ENCODE results near the gene FAM156A. TPM values are rescaled to one million over a fixed set of nuclear protein-coding genes. Genes with fewer than 3 reads are reported as not detected.
"Not testable (repeated sequence)": the region's sequence is repeated elsewhere in the genome, so short reads cannot be mapped to it uniquely, and the experiment has no call there.

The FAM156A gene
- total and polyA plus RNA-seq, 5 donors: 8.2 to 17.9 (median 11.2) TPM

- H3K27me3 ChIP-seq (ENCODE audit: control insufficient read depth, insufficient read depth); H3K4me3 ChIP-seq (ENCODE audit: low read length); H3K9me3 ChIP-seq (ENCODE audit: control insufficient read depth, low read length); H3K4me1 ChIP-seq (ENCODE audit: control insufficient read depth, insufficient read depth, low read length); intact Hi-C loops (cut with DNase I): not testable (repeated sequence)
- 30% methylated on average over 7 of the region's 7 CpGs for WGBS
- DNase-seq: peak; percentile 64 to 84 (median 83)
- peak overlapping the region; percentile 20 for H3K27ac ChIP-seq (ENCODE audit: low read length)
- peak; percentile 85 to 89 for ATAC-seq
These were observed 31.8 kb upstream of the FAM156A start for GRCh38 chrX:52990011-52990631.

GRCh38 chrX:52988985-52989917 is 30.9 kb upstream of the FAM156A start:
- peaks cover 4% of the 10 kb centered on the region for H3K4me1 ChIP-seq (ENCODE audit: control insufficient read depth, insufficient read depth, low read length)
- ATAC-seq (peak; percentile 48 to 58), DNase-seq (no peak)
- H3K9me3 ChIP-seq (ENCODE audit: control insufficient read depth, low read length): no peaks in the 10 kb centered on the region
- 78% methylated on average over 14 of the region's 14 CpGs for WGBS
- H3K4me3 ChIP-seq (ENCODE audit: low read length): no peak overlapping the region
- peak overlapping the region; percentile 6 for H3K27ac ChIP-seq (ENCODE audit: low read length)
- no peaks in the 10 kb centered on the region for H3K27me3 ChIP-seq (ENCODE audit: control insufficient read depth, insufficient read depth)
- intact Hi-C loops (cut with DNase I): no loop called here

- Histone ChIP-seq H3K4me3 (ENCODE audit: low read length) (peak overlapping the region; percentile 28), H3K4me1 (ENCODE audit: control insufficient read depth, insufficient read depth, low read length) (peaks cover 11% of the 10 kb centered on the region), H3K9me3 (ENCODE audit: control insufficient read depth, low read length) (no peaks in the 10 kb centered on the region), H3K27ac (ENCODE audit: low read length) (peak overlapping the region; percentile 89), H3K27me3 (ENCODE audit: control insufficient read depth, insufficient read depth) (no peaks in the 10 kb centered on the region)
- WGBS: 22% methylated on average over 5 of the region's 5 CpGs
- ATAC-seq (no peak), DNase-seq (no peak)
- intact Hi-C loops (cut with DNase I): no loop called here
These were observed 25.1 kb upstream of the FAM156A start for GRCh38 chrX:52983321-52984000.

GRCh38 chrX:52979993-52980392 is 21.7 kb upstream of the FAM156A start:
- ATAC-seq: peak in 1 of 2 donors; percentile 45
- 94% methylated on average over 4 of the region's 4 CpGs for WGBS
- Histone ChIP-seq H3K27ac (ENCODE audit: low read length) (peak overlapping the region; percentile 82), H3K4me3 (ENCODE audit: low read length) (no peak overlapping the region), H3K9me3 (ENCODE audit: control insufficient read depth, low read length) (no peaks in the 10 kb centered on the region), H3K27me3 (ENCODE audit: control insufficient read depth, insufficient read depth) (no peaks in the 10 kb centered on the region), H3K4me1 (ENCODE audit: control insufficient read depth, insufficient read depth, low read length) (peaks cover 11% of the 10 kb centered on the region)
- DNase-seq: no peak
- intact Hi-C loops (cut with DNase I): no loop called here

GRCh38 chrX:52979568-52979967 is 21.2 kb upstream of the FAM156A start:
- no peaks in the 10 kb centered on the region for H3K27me3 ChIP-seq (ENCODE audit: control insufficient read depth, insufficient read depth)
- H3K9me3 ChIP-seq (ENCODE audit: control insufficient read depth, low read length): no peaks in the 10 kb centered on the region
- WGBS: 43% methylated on average over 4 of the region's 4 CpGs
- ATAC-seq (peak; percentile 76 to 86), DNase-seq (peak in 1 of 3 donors; percentile 29)
- no peak overlapping the region for H3K4me3 ChIP-seq (ENCODE audit: low read length)
- peaks cover 11% of the 10 kb centered on the region for H3K4me1 ChIP-seq (ENCODE audit: control insufficient read depth, insufficient read depth, low read length)
- intact Hi-C loops (cut with DNase I): no loop called here
- H3K27ac ChIP-seq (ENCODE audit: low read length): peak overlapping the region; percentile 57

GRCh38 chrX:52977953-52978352 is 19.6 kb upstream of the FAM156A start:
- Histone ChIP-seq H3K27ac (ENCODE audit: low read length) (no peak overlapping the region), H3K4me3 (ENCODE audit: low read length) (no peak overlapping the region), H3K4me1 (ENCODE audit: control insufficient read depth, insufficient read depth, low read length) (peaks cover 11% of the 10 kb centered on the region), H3K9me3 (ENCODE audit: control insufficient read depth, low read length) (no peaks in the 10 kb centered on the region), H3K27me3 (ENCODE audit: control insufficient read depth, insufficient read depth) (no peaks in the 10 kb centered on the region)
- DNase-seq: no peak
- intact Hi-C loops (cut with DNase I): no loop called here
- WGBS: 52% methylated on average over 2 of the region's 2 CpGs
- ATAC-seq: no peak

- intact Hi-C loops (cut with DNase I); H3K4me1 ChIP-seq (ENCODE audit: control insufficient read depth, insufficient read depth, low read length); H3K27me3 ChIP-seq (ENCODE audit: control insufficient read depth, insufficient read depth); H3K27ac ChIP-seq (ENCODE audit: low read length); DNase-seq; H3K4me3 ChIP-seq (ENCODE audit: low read length); ATAC-seq; H3K9me3 ChIP-seq (ENCODE audit: control insufficient read depth, low read length): not testable (repeated sequence)
- 98% methylated on average over 10 of the region's 11 CpGs for WGBS
These were observed 17.3 kb upstream of the FAM156A start for GRCh38 chrX:52975576-52975975.

GRCh38 chrX:52974336-52974992 is 16.1 kb upstream of the FAM156A start:
- DNase-seq; H3K4me1 ChIP-seq (ENCODE audit: control insufficient read depth, insufficient read depth, low read length); H3K27me3 ChIP-seq (ENCODE audit: control insufficient read depth, insufficient read depth); intact Hi-C loops (cut with DNase I); H3K4me3 ChIP-seq (ENCODE audit: low read length); H3K9me3 ChIP-seq (ENCODE audit: control insufficient read depth, low read length); ATAC-seq; H3K27ac ChIP-seq (ENCODE audit: low read length): not testable (repeated sequence)
- 75% methylated on average over 7 of the region's 8 CpGs for WGBS

- H3K27me3 ChIP-seq (ENCODE audit: control insufficient read depth, insufficient read depth); intact Hi-C loops (cut with DNase I); H3K4me1 ChIP-seq (ENCODE audit: control insufficient read depth, insufficient read depth, low read length); H3K27ac ChIP-seq (ENCODE audit: low read length); DNase-seq; H3K4me3 ChIP-seq (ENCODE audit: low read length); ATAC-seq; H3K9me3 ChIP-seq (ENCODE audit: control insufficient read depth, low read length): not testable (repeated sequence)
- no CpG with 5 or more reads among the region's 10 CpGs for WGBS
These were observed 9.6 kb upstream of the FAM156A start for GRCh38 chrX:52967922-52968321.

GRCh38 chrX:52966993-52967738 is 8.8 kb upstream of the FAM156A start:
- intact Hi-C loops (cut with DNase I); DNase-seq; H3K27me3 ChIP-seq (ENCODE audit: control insufficient read depth, insufficient read depth); H3K4me1 ChIP-seq (ENCODE audit: control insufficient read depth, insufficient read depth, low read length); H3K27ac ChIP-seq (ENCODE audit: low read length); H3K4me3 ChIP-seq (ENCODE audit: low read length); H3K9me3 ChIP-seq (ENCODE audit: control insufficient read depth, low read length): not testable (repeated sequence)
- no CpG with 5 or more reads among the region's 16 CpGs for WGBS
- peak; percentile 57 to 58 for ATAC-seq
